GM23248 (cell line): ENCODE results near the gene KLF1. TPM values are rescaled to one million over a fixed set of nuclear protein-coding genes. Genes with fewer than 3 reads are reported as not detected.

Experiments
- DNase-seq: peaks from one replicate; pipeline ENCODE4 v3.0.0-alpha.2; 2015
- H2AFZ ChIP-seq: fragments of 200-600 bp; sonication (generic); 2 replicates; pipeline ENCODE4 v1.6.1; 2016; ENCODE audit warnings: antibody characterized with exemption
- H3F3A ChIP-seq: fragments of 200-600 bp; sonication (generic); 2 replicates; pipeline ENCODE4 v1.6.1; 2016; ENCODE audit warnings: mild to moderate bottlenecking, antibody characterized with exemption, mixed run types; ENCODE audit not compliant: insufficient read depth
- H3K27ac ChIP-seq: fragments of 200-600 bp; sonication (generic); 2 replicates; pipeline ENCODE4 v1.5.1; 2016; ENCODE audit warnings: mild to moderate bottlenecking
- H3K27me3 ChIP-seq: fragments of 200-600 bp; sonication (generic); replicated peaks from 2 replicates; pipeline ENCODE4 v1.6.1; 2016; ENCODE audit warnings: mild to moderate bottlenecking; ENCODE audit not compliant: insufficient read depth
- H3K36me3 ChIP-seq: fragments of 200-600 bp; sonication (generic); 2 replicates; pipeline ENCODE4 v1.6.1; 2016; ENCODE audit warnings: low read depth, mild to moderate bottlenecking
- H3K4me1 ChIP-seq: fragments of 200-600 bp; sonication (generic); 2 replicates; pipeline ENCODE4 v1.6.1; 2016; ENCODE audit warnings: mild to moderate bottlenecking; ENCODE audit not compliant: insufficient read depth
- H3K4me2 ChIP-seq: fragments of 200-600 bp; sonication (generic); one replicate; pipeline ENCODE4 v1.6.1; 2016; ENCODE audit warnings: mild to moderate bottlenecking; ENCODE audit not compliant: unreplicated experiment
- H3K4me3 ChIP-seq: fragments of 200-600 bp; sonication (generic); 2 replicates; pipeline ENCODE4 v1.5.1; 2016; ENCODE audit warnings: mild to moderate bottlenecking
- H3K79me2 ChIP-seq: fragments of 200-600 bp; sonication (generic); 2 replicates; pipeline ENCODE4 v1.6.1; 2016; ENCODE audit warnings: mild to moderate bottlenecking; ENCODE audit not compliant: insufficient read depth
- H3K9ac ChIP-seq: fragments of 200-600 bp; sonication (generic); 2 replicates; pipeline ENCODE4 v1.6.1; 2016; ENCODE audit warnings: mild to moderate bottlenecking
- H3K9me2 ChIP-seq: fragments of 200-600 bp; sonication (generic); 2 replicates; pipeline ENCODE4 v1.6.1; 2016; ENCODE audit warnings: mixed run types, mild to moderate bottlenecking, moderate library complexity; ENCODE audit not compliant: insufficient read depth
- H3K9me3 ChIP-seq: fragments of 200-600 bp; sonication (generic); one replicate; pipeline ENCODE4 v1.6.1; 2017; ENCODE audit warnings: low read depth
- H4K20me1 ChIP-seq: fragments of 200-600 bp; sonication (generic); 2 replicates; pipeline ENCODE4 v1.6.0; 2016; ENCODE audit not compliant: insufficient read depth
- EZH2 ChIP-seq: fragments of 200-600 bp; sonication (generic); IDR thresholded peaks from 2 replicates; pipeline ENCODE4 v1.6.1; 2018; ENCODE audit warnings: antibody characterized with exemption, mild to moderate bottlenecking; ENCODE audit not compliant: insufficient read depth, poor library complexity, severe bottlenecking
- EZH2phosphoT487 ChIP-seq: fragments of 200-600 bp; sonication (generic); IDR thresholded peaks from 2 replicates; pipeline ENCODE4 v1.6.1; 2018; ENCODE audit warnings: antibody characterized with exemption, moderate library complexity, mild to moderate bottlenecking, low read depth; ENCODE audit not compliant: insufficient read depth
- WGBS, 2 experiments: methylation state at CpG; one replicate each; pipeline ENCODE4 v1.1.6; 2015 to 2017; ENCODE audit warnings: low lambda C conversion rate in 2 of 2, low coverage in 1 of 2; ENCODE audit errors: missing lambda C conversion rate in 2 of 2; 5-methylcytosine and 5-hydroxymethylcytosine counted together
- in situ Hi-C: fragments of 300-500 bp; cut with MboI; formaldehyde crosslinking; loops from 2 replicates; pipeline ENCODE4 v1.15.0; 2020
- polyA plus RNA-seq: library from polyadenylated mRNA; unstranded; fragments of >200 nt; fragmentation: Nextera tagmentation; extraction: Ambion mirVana; gene quantifications from 2 replicates; pipeline ENCODE4 v1.2.1, GENCODE V29; 2016
- total RNA-seq: library from RNA; depleted of rRNA; stranded (reverse); fragments of >200 nt; shearing (Covaris generic); gene quantifications from 2 replicates; pipeline ENCODE4 v1.2.3, GENCODE V29; 2014

Gene KLF1
- total and polyA plus RNA-seq, 2 experiments from 2014 or later: 0.11 TPM; not detected in 1

- peak overlapping the region; percentile 81 for H3K4me3 ChIP-seq
Measured at GRCh38 chr19:12932392-12933286, 45.6 kb upstream of the KLF1 start.

GRCh38 chr19:12930002-12930645 lies 43.1 kb upstream of the KLF1 start:
- Histone ChIP-seq H3K9me2 (no peaks in the 10 kb centered on the region), H3K27me3 (no peaks in the 10 kb centered on the region), H3K4me3 (no peak overlapping the region), H4K20me1 (no peaks in the 10 kb centered on the region; the same call in 1 of the 2 replicates), H3K4me1 (peaks cover 6% of the 10 kb centered on the region; the same call in 1 of the 2 replicates), H3K36me3 (peaks cover 20% of the 10 kb centered on the region), H3K27ac (no peak overlapping the region), H3K9me3 (no peaks in the 10 kb centered on the region), H2AFZ (no peak overlapping the region), H3K79me2 (peaks cover 41% of the 10 kb centered on the region), H3K9ac (no peak overlapping the region), H3K4me2 (no peak overlapping the region), H3F3A (no peaks in the 10 kb centered on the region; the same call in 1 of the 2 replicates)
- in situ Hi-C loops: no loop called here
- WGBS, 2 experiments: 89 to 91% methylated on average over 17 to 19 of the region's 19 CpGs
- TF ChIP-seq EZH2phosphoT487 (no peak), EZH2 (no peak)
- no peak for DNase-seq

More at GRCh38 chr19:12932392-12933286, 45.6 kb upstream of the KLF1 start:
- Histone ChIP-seq H4K20me1 (no peaks in the 10 kb centered on the region; the same call in 1 of the 2 replicates), H3K79me2 (peaks cover 41% of the 10 kb centered on the region), H3K9me2 (no peaks in the 10 kb centered on the region), H3K4me2 (peak overlapping the region; percentile 97), H3K27ac (peak overlapping the region; percentile 64), H3F3A (no peaks in the 10 kb centered on the region), H3K4me1 (peaks cover 6% of the 10 kb centered on the region; the same call in 1 of the 2 replicates), H3K9me3 (no peaks in the 10 kb centered on the region), H3K9ac (peak overlapping the region; percentile 90), H3K27me3 (no peaks in the 10 kb centered on the region), H3K36me3 (no peaks in the 10 kb centered on the region; the same call in 1 of the 2 replicates), H2AFZ (peak overlapping the region; percentile 99)
- in situ Hi-C loops: no loop called here
- 33 to 35% methylated on average over 16 of the region's 16 CpGs for WGBS, 2 experiments
- no peak for DNase-seq
- TF ChIP-seq EZH2phosphoT487 (no peak), EZH2 (no peak)

- Histone ChIP-seq H3K27me3 (no peaks in the 10 kb centered on the region), H3K9ac (no peak overlapping the region), H3K27ac (no peak overlapping the region), H2AFZ (no peak overlapping the region), H3K4me1 (no peaks in the 10 kb centered on the region), H3K4me2 (no peak overlapping the region), H3K36me3 (peaks cover 33% of the 10 kb centered on the region), H3K9me2 (no peaks in the 10 kb centered on the region), H4K20me1 (no peaks in the 10 kb centered on the region), H3K4me3 (no peak overlapping the region), H3K9me3 (no peaks in the 10 kb centered on the region), H3K79me2 (peaks cover 5% of the 10 kb centered on the region), H3F3A (peaks cover 13% of the 10 kb centered on the region)
- TF ChIP-seq EZH2 (no peak), EZH2phosphoT487 (no peak)
- 96% methylated on average over 25 to 29 of the region's 29 CpGs for WGBS, 2 experiments
- no peak for DNase-seq
- in situ Hi-C loops: no loop called here
Measured at GRCh38 chr19:12924621-12925310, 37.8 kb upstream of the KLF1 start.

GRCh38 chr19:12922959-12923358 lies 36.0 kb upstream of the KLF1 start:
- H3F3A ChIP-seq: peaks cover 16% of the 10 kb centered on the region
- H4K20me1 ChIP-seq: no peaks in the 10 kb centered on the region
- no peak for DNase-seq
- H3K27ac ChIP-seq: no peak overlapping the region
- no peaks in the 10 kb centered on the region for H3K79me2 ChIP-seq
- no peak overlapping the region for H3K4me3 ChIP-seq
- WGBS, 2 experiments: 96 to 99% methylated on average over 4 of the region's 4 CpGs
- no peak overlapping the region for H3K9ac ChIP-seq
- peaks cover 33% of the 10 kb centered on the region for H3K36me3 ChIP-seq
- no peaks in the 10 kb centered on the region for H3K9me3 ChIP-seq
- no peak overlapping the region for H2AFZ ChIP-seq
- no peak overlapping the region for H3K4me2 ChIP-seq
- TF ChIP-seq EZH2: no peak
- TF ChIP-seq EZH2phosphoT487: no peak
- in situ Hi-C loops: no loop called here
- no peaks in the 10 kb centered on the region for H3K27me3 ChIP-seq
- no peaks in the 10 kb centered on the region for H3K9me2 ChIP-seq
- no peaks in the 10 kb centered on the region for H3K4me1 ChIP-seq
